ENCODE results near the gene MYOM1.

Gene MYOM1

GRCh38 chr18:3183103-3183717, 36.6 kb downstream of the MYOM1 start:
- DNase-seq: no peak

DNA sequence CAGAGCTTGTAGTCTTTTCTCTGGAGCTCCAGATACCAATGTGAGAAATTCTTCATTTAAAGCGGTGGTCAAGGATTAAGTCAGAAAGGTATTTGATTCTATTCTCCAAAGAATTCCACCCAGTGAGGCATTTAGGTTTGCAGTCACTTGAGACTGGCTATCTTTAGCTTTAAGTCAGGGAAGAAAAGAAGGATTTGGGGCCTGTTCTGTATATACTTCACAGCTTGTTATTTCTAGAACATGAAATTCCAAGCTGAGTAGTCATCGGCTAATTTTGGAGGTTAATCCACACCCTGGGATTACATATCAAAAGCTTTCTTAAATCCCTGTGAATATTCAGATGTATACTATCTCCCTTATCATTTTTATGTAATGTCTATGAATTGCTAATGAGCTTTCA, 39.4 kb downstream of the MYOM1 start:
- DNase-seq: no peak

GRCh38 chr18:3179430-3180089, 40.2 kb downstream of the MYOM1 start:
- no peak for DNase-seq

- no peak for DNase-seq
Observed at GRCh38 chr18:3177902-3178687, 41.7 kb downstream of the MYOM1 start.

DNA sequence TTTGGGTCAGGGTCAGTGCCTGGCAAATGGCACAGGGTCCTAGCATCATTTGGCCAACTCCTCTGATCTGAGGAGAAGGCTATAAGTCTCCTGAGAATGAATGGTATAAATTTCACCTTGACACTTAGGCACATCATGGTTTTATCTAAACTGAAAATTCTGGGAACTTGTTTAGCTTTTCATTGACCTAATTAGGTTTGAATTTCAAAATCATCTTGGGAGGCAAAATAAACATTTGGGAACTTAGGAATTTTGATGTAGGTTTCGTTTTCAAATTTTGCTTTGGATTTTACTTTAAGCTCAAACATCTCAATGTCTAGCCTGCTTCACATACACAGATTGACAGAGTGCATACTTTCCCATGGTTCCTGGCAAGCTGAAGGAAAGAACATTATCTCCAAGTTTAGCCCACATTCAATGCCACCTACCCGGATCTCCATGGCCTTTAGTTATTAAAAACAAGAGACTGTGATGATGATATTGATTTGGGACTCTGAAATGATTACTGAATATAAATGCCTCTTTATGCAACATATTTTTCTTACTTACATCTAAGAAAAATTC, 44.5 kb downstream of the MYOM1 start:
- DNase-seq: no peak

DNA sequence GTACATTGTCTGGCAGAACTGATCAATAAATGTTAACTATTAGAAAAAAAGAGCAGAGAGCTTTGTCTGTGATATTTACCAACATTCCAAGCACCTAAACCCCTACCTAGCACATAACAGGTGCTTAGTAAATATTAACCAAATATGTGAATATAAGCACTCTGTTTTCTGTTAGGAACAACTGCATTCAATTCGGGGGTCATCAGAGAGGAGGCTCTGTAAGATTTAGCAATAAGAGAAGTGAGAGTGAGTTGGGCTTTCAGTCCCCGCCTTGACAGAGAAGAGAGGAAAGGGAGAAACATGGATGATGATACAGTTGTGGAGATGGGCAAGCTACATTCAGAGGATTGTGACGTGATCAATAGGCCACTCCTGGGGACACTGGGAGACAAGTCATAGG, 47.7 kb downstream of the MYOM1 start:
- DNase-seq: no peak

DNA sequence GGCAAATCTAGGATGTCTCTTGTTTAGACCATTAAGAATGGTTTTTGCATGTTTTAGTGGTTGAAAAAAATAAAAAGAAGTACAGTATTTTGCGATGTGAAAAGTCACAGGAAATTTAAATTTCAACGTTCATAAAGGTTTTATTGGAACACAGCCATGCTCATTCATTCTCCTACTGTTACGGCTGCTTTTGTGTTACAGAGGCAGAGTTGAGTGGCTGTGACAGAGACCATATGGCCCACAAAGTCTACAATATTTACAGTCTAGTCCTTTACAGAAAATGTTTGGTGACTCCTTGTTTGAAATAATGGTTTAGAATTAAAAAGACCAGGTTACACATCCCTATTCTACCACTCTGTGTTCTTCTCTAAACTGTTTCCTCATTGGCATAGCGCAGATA, 48.1 kb downstream of the MYOM1 start:
- no peak for DNase-seq

DNA sequence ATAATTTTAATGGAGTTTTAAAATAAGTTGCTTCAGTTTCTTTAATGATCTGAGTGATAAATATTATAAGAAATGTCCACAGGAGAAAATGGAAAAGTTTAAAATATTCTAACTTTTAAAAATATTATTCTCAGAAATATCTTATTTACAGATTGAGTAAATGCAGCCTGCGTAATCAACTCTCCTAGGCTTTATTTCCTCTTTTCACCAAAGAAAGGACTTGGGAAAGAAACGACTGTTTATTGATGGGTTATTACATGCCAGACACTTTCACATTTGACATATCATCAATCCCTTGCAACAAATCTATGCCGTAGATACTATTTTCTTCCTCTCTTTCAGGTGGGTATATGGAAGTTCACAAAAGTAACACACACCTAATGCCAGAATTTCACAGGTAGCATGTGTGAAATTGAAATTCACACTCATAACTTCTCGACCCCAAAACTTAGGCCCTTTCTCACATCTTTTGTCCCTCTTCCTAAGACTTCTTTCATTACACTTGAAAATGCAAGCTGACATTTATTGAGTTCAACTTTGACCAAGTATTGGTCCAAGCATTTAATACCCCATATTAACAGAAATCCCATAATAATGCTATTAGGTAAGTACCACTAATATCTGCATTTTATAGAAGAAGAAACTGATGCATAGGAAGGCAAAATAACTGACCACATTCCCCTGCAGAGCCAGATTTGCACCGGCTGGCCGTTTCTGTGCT, 49.2 kb downstream of the MYOM1 start:
- no peak for DNase-seq

DNA sequence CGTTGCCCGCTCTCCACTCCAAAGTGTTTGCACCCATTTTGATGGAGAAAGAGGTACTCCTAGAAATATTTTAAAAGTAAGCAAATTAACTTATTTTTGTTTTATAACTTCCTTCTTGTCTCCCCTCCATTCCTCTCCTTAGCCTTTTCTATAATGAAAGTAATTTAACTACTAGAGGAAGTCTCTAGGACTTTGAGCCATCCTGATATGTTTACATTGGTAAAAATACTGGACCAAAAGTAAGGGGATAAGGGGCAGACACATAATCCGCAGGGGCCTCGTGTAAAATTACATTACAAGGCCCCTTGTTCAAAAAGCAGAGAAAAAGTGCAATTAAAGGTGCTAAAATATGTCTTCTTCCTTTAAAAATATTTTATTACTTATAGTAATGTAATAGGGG, 55.4 kb downstream of the MYOM1 start:
- DNase-seq: no peak

DNA sequence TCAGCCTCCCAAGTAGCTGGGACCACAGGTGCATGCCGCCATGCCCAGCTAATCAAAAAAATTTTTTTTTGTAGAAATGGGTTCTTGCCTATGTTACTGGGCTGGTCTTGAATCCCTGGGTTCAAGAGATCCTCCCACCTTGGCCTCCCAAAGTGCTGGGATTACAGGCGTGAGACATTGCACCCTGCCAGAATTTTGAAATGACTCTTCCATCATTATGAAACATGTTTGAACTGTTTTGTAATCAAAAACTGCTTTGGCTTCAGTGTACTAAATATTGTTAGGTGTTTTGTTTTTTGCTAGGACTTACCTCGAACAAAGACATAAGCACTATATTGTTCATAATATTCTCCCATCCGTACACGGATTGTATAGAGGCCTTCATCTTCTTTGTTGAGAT, 55.8 kb downstream of the MYOM1 start:
- DNase-seq: no peak

- DNase-seq: no peak
Observed at GRCh38 chr18:3162181-3162580, 57.6 kb downstream of the MYOM1 start.

DNA sequence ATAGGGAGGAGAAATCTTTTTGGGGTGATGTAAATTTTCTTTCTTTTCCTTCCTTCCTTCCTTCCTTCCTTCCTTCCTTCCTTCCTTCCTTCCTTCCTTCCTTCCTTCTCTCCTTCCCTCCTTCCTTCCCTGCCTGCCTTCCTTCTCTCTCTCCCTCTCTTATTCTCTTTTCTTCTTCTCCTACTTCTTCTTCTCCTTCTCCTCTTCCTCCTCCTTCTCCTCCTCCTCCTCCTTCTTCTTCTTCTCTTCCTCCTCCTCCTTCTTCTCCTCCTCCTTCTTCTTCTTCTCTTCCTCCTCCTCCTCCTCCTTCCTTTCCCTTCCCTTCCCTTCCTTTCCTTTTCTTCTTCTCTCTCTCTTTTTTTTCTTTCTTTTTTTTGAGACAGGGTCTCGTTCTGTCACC, 59.9 kb downstream of the MYOM1 start:
- no peak for DNase-seq

DNA sequence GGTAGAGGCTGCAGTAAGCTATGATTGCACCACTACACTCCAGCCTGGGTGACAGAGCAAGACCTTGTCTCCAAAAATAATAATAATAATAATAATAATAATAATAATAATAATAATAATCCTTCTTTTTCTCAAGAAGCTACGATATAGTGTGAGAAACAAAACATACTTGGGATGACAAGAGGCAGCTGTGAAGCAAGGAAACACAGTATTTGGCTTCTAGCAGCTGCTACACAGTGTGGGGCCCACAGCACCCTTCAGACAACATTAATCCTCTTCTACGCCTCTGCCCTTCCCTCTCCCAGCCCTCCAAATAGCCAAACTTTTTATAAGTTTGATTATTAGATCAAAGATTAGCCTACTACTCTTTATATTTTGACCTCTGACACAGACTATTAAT, 62.2 kb downstream of the MYOM1 start:
- DNase-seq: no peak

- DNase-seq: no peak
Observed at GRCh38 chr18:3157086-3157485, 62.7 kb downstream of the MYOM1 start.

DNA sequence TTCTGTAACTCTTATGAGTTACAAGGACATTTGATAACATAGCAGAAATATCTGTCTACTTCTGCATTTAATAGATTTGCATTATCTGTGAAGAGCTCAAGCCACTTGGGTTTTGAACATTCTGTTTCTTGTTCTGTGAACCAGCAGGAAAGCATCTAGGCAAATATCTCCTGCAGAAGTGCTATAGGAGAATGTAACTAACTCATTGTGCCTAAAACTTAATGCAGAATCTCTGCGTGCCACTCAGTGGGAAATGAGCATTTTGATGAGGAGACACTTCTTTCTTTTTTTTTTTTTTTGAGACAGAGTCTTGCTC, 63.5 kb downstream of the MYOM1 start:
- no peak for DNase-seq

DNA sequence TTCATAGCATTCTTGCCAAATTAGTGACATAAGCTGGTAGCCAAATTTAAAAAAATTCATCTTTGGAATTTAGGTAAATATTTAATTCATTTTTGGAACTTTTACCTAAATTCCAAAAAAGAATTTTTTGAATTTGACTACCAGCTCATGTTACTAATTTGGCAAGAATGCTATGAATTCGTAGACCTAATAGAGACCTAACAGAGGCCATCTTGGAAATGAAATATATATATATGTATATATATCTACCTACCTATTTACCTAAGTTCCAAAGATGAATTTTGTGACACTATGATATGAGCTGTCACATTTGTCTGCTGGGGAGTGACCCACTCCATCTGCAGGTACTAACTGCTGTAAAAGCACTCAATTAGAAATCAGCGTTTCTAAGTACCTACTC, 65.6 kb downstream of the MYOM1 start:
- no peak for DNase-seq

GRCh38 chr18:3153107-3153704, 66.6 kb downstream of the MYOM1 start:
- no peak for DNase-seq

DNA sequence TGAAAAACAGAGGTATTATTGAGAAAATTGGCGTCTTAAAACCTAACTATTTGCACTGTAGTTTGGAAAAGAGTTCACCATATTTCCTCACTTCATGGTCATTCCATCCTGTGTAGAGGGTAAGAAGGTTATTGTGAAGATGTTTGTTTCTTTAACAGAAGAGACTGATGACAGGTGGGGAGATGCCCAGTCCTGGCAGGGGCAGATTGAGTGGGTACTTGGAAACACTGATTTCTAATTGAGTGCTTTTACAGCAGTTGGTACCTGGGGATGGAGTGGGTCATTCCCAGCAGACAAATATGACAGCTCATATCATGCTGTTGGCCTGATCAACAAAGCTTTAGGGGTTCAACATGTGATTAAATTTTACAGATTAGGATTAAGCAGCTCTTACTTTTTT, 67.5 kb downstream of the MYOM1 start:
- no peak for DNase-seq

DNA sequence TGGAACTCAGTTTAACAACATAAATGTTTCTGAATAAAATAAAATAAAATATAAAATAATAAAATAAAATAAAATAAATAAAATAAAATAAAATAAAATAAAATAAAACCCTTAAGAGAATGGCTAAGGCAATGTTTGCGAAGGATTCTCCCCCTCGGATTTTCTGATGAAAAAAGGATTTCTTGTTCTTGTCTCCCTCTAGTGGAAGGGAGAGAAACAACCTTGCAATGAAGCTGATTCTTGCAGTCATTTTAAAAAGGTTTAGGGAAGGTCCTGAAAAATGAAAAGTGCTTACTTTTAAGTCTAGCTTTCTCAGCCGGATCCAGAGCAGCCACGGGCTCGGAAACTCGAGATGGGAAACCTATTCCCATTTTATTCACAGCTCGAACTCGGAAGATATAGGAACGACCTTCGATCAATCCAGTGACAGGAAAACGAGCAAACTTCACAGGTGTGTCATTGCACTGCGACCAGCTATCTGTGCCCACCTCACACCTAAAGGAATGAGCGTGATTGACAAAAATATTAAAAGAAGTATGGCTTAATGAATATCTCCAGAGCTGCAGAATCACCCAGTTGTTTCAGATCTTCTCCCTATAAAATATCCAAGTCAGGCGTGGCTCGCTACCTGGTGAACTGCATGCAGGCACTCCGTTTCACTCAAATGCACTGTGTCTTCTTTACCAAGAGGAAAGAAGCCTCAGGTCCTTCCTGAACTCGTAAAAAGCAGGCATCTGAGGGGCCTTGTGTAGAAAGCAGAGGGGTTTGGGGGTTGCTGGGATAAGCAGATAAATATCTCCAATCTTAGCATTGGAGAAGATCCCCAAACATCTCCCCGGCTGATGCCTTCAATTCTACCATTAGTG, 68.1 kb downstream of the MYOM1 start:
- no peak for DNase-seq

DNA sequence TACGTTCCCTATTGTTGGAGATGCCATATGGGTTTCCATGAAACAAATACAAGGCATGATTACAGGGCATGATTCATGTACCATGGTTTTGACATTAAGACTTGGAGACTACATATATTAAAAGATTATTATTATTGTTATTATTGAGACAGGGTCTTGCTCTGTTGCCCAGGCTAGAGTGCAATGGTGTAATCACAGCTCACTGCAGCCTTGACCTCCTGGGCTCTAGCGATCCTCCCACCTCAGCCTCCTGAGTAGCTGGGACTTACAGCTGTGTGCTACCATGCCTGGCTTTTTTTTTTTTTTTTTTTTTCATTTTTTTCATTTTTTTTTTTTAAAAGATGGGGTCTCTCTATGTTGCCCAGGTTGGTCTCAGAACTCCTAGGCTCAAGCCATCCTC, 69.1 kb downstream of the MYOM1 start:
- DNase-seq: no peak

DNA sequence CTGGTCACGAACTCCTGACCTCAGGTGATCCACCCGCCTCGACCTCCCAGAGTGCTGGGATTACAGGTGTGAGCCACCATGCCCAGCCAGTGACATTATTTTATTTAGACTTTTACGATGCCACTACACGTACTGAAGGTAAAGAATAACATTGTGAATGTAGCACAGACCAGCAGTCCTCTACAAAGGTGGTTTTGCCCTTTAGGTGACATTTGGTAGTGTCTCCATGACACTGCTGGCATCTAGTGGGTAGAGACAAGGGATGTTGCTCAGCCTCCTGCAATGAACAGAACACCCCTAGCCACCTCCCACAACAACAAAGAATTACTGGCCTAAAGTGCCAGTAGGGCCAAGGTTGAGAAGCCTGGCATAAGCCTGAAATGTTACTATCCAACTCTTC, 69.5 kb downstream of the MYOM1 start:
- no peak for DNase-seq

- DNase-seq: no peak
Observed at GRCh38 chr18:3148930-3149535, 70.7 kb downstream of the MYOM1 start.
